Measurements from ENCODE around the gene PGAM5. TPM values are rescaled to one million over a fixed set of nuclear protein-coding genes. Genes with fewer than 3 reads are reported as not detected.
"Not testable (repeated sequence)": the region's sequence is repeated elsewhere in the genome, so short reads cannot be mapped to it uniquely, and the experiment has no call there.

Gene PGAM5
- polyA plus RNA-seq, 3 donors, result 21.0 to 23.6 (median 22.0) TPM

GRCh38 chr12:132677492-132677891 is 33.1 kb upstream of the PGAM5 start:
- DNase-seq (ENCODE audit: extremely low read depth in 1 of 11, low read depth in 9 of 11, low spot score in 4 of 11), result no peak

DNA sequence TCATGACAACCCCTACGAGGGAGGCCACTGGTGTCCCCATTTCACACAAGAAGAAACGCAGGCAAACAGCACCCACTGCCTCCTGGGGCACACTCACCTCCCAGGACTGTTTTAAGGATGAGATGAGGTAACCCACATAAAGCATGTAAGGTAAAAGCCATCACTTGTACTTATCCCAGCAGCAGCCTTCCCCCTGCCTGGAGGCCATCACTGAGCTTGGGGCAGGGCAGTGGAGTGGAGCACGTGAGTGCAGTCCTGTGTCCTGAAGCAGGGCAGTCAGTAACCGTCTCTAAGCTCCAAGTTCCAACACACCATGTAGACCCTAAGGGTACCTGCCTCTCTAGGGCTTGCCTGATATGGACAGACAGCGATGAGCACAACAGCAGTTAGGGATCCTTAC is 25.2 kb upstream of the PGAM5 start:
- DNase-seq (ENCODE audit: extremely low read depth in 1 of 11, low read depth in 9 of 11, low spot score in 4 of 11), result no peak

- DNase-seq (ENCODE audit: extremely low read depth in 1 of 11, low read depth in 9 of 11, low spot score in 4 of 11), result no peak
Observed at GRCh38 chr12:132686825-132687210, 23.8 kb upstream of the PGAM5 start.

GRCh38 chr12:132687211-132688164 is 23.2 kb upstream of the PGAM5 start, which contains the start of the genes POLE and PXMP2:
Gene POLE (minus strand): TSS chr12:132687342. CDS start chr12:132687315, 27 bp downstream.
Gene PXMP2 (plus strand): TSS chr12:132687587. CDS start chr12:132687671, 84 bp downstream.
- peak; percentile 89 to 98 (median 92) for DNase-seq (ENCODE audit: extremely low read depth in 1 of 11, low read depth in 9 of 11, low spot score in 4 of 11)

GRCh38 chr12:132689227-132689626 is 21.4 kb upstream of the PGAM5 start:
- DNase-seq (ENCODE audit: extremely low read depth in 1 of 11, low read depth in 9 of 11, low spot score in 4 of 11), result no peak

GRCh38 chr12:132690112-132690511 is 20.5 kb upstream of the PGAM5 start:
- DNase-seq (ENCODE audit: extremely low read depth in 1 of 11, low read depth in 9 of 11, low spot score in 4 of 11), result no peak

DNA sequence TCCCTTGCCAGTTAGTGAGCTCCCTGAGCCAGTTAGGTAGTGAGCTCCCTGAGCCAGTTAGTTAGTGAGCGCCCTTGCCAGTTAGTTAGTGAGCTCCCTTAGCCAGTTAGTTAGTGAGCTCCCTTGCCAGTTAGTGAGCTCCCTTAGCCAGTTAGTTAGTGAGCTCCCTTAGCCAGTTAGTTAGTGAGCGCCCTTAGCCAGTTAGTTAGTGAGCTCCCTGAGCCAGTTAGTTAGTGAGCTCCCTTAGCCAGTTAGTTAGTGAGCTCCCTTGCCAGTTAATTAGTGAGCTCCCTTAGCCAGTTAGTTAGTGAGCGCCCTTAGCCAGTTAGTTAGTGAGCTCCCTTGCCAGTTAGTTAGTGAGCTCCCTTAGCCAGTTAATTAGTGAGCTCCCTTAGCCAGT is 18.6 kb upstream of the PGAM5 start:
- DNase-seq (ENCODE audit: extremely low read depth in 1 of 11, low read depth in 9 of 11, low spot score in 4 of 11), result not testable (repeated sequence)

GRCh38 chr12:132694888-132695287 is 15.8 kb upstream of the PGAM5 start:
- DNase-seq (ENCODE audit: extremely low read depth in 1 of 11, low read depth in 9 of 11, low spot score in 4 of 11), result not testable (repeated sequence)

DNA sequence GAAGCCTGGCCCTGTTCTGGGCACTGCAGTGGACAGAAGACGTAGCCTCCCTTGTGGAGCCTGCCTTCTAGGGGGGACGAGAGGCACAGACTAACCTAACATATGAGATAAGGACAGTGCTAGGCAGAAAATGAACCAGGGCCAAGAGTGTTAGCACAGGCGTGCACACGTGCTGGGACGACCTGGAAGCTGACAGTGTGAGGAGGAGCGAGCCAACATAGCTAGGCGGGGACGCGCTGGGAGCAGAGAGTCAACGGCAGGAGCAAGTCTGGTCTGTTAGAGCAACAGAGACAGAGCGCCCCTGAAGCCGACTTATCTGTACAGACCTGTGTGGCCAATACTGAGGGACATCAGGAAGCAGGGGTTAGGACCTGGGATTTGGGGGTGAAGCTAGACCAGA is 15.2 kb upstream of the PGAM5 start:
- DNase-seq (ENCODE audit: extremely low read depth in 1 of 11, low read depth in 9 of 11, low spot score in 4 of 11), result no peak

GRCh38 chr12:132698341-132698740 is 12.3 kb upstream of the PGAM5 start:
- DNase-seq (ENCODE audit: extremely low read depth in 1 of 11, low read depth in 9 of 11, low spot score in 4 of 11), result no peak

DNA sequence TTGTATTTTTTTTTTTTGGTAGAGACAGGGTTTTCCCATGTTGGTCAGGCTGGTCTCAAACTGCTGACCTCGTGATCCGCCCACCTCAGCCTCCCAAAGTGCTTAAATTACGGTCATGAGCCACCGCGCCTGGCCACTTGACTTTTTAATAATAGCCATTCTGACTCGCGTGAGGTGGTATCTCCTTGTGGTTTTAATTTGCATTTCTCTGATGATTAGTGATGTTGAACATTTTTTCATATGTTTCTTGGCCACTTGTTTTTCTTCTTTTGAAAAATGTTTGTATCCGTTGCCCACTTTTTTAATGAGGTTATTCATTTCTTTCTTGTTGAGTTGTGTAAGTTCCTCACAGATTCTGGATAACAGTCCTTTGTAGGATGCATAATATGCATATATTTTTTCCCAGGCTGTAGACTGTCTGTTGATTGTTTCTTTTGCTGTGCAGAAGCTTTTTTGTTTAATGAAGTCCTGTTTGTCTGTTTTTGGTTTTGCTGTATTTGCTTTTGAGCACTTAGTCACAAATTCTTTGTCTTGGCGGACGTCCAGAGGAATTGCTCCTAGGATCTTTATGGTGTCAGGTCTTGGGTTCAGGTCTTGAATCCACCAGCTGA is 10.3 kb upstream of the PGAM5 start:
- no peak for DNase-seq (ENCODE audit: extremely low read depth in 1 of 11, low read depth in 9 of 11, low spot score in 4 of 11)

- DNase-seq (ENCODE audit: extremely low read depth in 1 of 11, low read depth in 9 of 11, low spot score in 4 of 11), result no peak
Observed at GRCh38 chr12:132702640-132703039, 8.0 kb upstream of the PGAM5 start.

GRCh38 chr12:132703641-132704040 is 7.0 kb upstream of the PGAM5 start:
- no peak for DNase-seq (ENCODE audit: extremely low read depth in 1 of 11, low read depth in 9 of 11, low spot score in 4 of 11)

- DNase-seq (ENCODE audit: extremely low read depth in 1 of 11, low read depth in 9 of 11, low spot score in 4 of 11), result no peak
Observed at GRCh38 chr12:132707241-132707640, 3.4 kb upstream of the PGAM5 start.

GRCh38 chr12:132708150-132708549 is 2.5 kb upstream of the PGAM5 start:
- DNase-seq (ENCODE audit: extremely low read depth in 1 of 11, low read depth in 9 of 11, low spot score in 4 of 11), result no peak

DNA sequence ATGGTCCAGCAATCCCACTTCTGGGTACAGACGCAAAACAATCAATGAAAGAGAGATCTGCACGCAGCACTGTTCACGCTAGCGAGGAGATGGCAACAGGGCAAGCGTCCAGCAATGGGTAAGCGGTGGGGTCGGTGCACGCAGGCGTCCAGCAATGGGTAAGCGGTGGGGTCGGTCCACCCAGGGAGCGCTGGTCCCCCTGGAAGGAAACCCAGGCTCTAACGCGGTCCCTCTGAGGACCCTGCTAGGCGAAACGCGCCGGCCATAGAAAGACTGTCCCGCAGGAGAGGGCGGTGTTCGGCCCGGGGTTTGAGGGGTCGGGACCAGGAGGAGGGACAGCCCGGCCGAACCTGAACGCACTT is 618 bp upstream of the PGAM5 start:
- DNase-seq (ENCODE audit: extremely low read depth in 1 of 11, low read depth in 9 of 11, low spot score in 4 of 11), result no peak

DNA sequence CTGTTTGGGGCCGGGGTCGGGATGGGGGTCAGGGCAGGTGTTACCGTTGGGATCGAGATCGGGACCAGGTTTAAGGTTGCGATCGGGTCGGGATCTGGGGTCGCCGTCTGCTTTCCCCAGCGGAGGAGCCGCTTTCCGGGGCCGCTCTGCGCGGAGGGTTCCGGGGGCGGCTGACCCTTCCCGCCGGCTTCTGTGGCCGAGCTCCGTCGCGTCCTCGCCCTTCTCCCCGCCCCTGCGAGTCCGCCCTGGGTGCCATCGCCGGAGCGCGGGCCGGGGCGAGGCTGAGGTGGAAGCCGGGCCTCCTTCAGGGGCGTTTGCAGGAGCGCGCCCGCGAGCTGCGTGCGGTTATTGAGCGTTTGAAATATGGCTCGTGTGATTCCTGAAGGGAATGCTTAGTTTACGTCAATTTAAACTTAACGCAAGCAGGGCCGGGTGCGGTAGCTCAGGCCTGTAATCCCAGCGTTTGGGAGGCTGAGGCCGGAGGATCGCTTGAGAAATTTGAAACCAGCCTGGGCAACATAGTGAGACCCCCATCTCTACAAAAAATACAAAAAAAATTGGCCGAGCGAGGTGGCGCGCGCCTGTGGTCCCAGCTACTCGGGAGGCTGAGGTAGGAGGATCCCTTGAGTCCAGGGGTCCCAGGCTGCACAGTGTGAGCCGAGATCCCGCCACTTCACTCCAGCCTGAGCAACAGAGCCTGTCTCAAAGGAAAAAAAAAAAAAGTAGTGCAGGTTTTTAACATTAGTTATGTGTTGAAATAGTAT is 620 bp downstream of the PGAM5 start:
- DNase-seq (ENCODE audit: extremely low read depth in 1 of 11, low read depth in 9 of 11, low spot score in 4 of 11), result no peak

DNA sequence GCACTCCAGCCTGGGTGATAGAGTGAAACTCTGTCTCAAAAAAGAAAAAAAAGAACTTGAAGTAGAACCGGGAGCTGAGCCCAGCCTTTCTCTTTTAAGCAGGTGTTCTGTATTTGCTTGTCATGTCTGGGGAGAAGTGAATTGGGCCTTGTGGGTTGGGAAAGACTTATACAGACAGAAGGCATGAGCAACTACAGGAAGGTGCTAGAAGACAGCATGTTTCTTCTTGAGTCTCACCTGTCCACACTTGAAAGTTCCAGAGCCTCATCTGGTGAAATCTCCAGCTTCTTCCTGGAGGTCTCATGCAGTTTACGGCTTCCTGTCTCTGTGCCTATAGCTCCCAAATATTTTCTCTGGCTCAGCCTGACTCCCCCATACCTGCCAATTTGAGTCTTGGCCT is 2.5 kb downstream of the PGAM5 start:
- no peak for DNase-seq (ENCODE audit: extremely low read depth in 1 of 11, low read depth in 9 of 11, low spot score in 4 of 11)

GRCh38 chr12:132715874-132716273 is 5.2 kb downstream of the PGAM5 start:
- no peak for DNase-seq (ENCODE audit: extremely low read depth in 1 of 11, low read depth in 9 of 11, low spot score in 4 of 11)

DNA sequence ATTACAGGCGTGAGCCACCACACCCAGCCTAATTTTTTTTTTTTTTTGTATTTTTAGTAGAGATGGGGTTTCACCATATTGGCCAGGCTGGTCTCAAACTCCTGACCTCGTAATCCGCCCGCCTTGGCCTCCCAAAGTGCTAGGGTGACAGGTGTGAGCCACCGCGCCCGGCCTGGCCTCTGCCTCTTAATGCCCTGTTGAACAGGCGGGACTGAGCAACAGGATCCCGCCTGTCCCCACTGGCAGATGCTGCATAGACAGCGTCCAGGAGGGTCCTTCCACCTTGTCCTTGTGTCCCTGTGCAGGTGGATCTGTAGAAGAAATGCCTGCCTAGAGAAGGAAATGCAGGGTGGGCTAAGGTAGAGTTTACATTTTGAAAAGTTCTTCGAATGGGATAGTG is 5.7 kb downstream of the PGAM5 start:
- DNase-seq (ENCODE audit: extremely low read depth in 1 of 11, low read depth in 9 of 11, low spot score in 4 of 11), result no peak

Data from renal cortex interstitium (tissue), 11 donors.